Caco-2 (cell line): Measurements from ENCODE around the gene LHX6. TPM values are rescaled to one million over a fixed set of nuclear protein-coding genes. Genes with fewer than 3 reads are reported as not detected.

ENCODE experiments used
- BruUV-seq: library from RNA; stranded (reverse); fragments of 400-500 nt; replicated peaks from 2 replicates; lab custom pipeline; 2021; lab: Mats Ljungman, UMichigan
- CTCF ChIA-PET: fragments of 300-600 bp; sonication (Branson Sonifier 250); formaldehyde crosslinking; loops from one replicate; lab custom pipeline; 2022; ENCODE audit warnings: antibody characterized with exemption; lab: Charles Lee
- POLR2A ChIA-PET: fragments of 300-600 bp; sonication (Branson Sonifier 250); formaldehyde crosslinking; loops from one replicate; lab custom pipeline; 2022; ENCODE audit warnings: antibody characterized with exemption; lab: Charles Lee
- DNase-seq, 2 experiments: peaks; one replicate each; pipeline versions ENCODE4 v3.0.0 to v3.0.0-alpha.2; 2020 to 2022
- H3K27me3 ChIP-seq: replicated peaks from 2 replicates; pipeline ENCODE4 v1.6.0; 2011; ENCODE audit warnings: low read length; ENCODE audit not compliant: control insufficient read depth, insufficient read depth
- H3K36me3 ChIP-seq: 2 replicates; pipeline ENCODE4 v1.5.1; 2011; ENCODE audit warnings: low read length; ENCODE audit not compliant: control insufficient read depth, insufficient read depth
- H3K4me1 ChIP-seq: fragments of 250-450 bp; sonication (Bioruptor Pico); 2 replicates; pipeline ENCODE4 v1.5.1; 2020; ENCODE audit warnings: mild to moderate bottlenecking
- H3K4me3 ChIP-seq: 2 replicates; pipeline ENCODE4 v1.5.1; 2011; ENCODE audit warnings: low read depth, mild to moderate bottlenecking, control low read depth, low read length
- H3K9me3 ChIP-seq: fragments of 250-450 bp; sonication (Bioruptor Pico); 2 replicates; pipeline ENCODE4 v1.5.1; 2020; ENCODE audit warnings: mild to moderate bottlenecking, moderate library complexity
- H3K27ac Mint-ChIP-seq: one replicate; pipeline ENCODE4 v1.8.0; 2022; ENCODE audit warnings: mixed read lengths; ENCODE audit not compliant: unreplicated experiment
- H3K27me3 Mint-ChIP-seq: one replicate; pipeline ENCODE4 v1.8.0; 2022; ENCODE audit warnings: mixed read lengths; ENCODE audit not compliant: insufficient read depth, unreplicated experiment
- H3K36me3 Mint-ChIP-seq: one replicate; pipeline ENCODE4 v1.8.0; 2022; ENCODE audit warnings: mild to moderate bottlenecking, mixed read lengths; ENCODE audit not compliant: insufficient read depth, unreplicated experiment
- H3K4me1 Mint-ChIP-seq: one replicate; pipeline ENCODE4 v1.8.0; 2022; ENCODE audit warnings: low read depth, mixed read lengths; ENCODE audit not compliant: unreplicated experiment
- H3K4me3 Mint-ChIP-seq: one replicate; pipeline ENCODE4 v1.8.0; 2022; ENCODE audit warnings: mild to moderate bottlenecking, moderate library complexity, mixed read lengths; ENCODE audit not compliant: unreplicated experiment
- H3K9me3 Mint-ChIP-seq: one replicate; pipeline ENCODE4 v1.8.0; 2022; ENCODE audit warnings: mixed read lengths; ENCODE audit not compliant: unreplicated experiment
- intact Hi-C: fragments of 100-400 bp; cut with micrococcal nuclease; formaldehyde crosslinking; loops from one replicate; pipeline ENCODE4 v1.10.0; 2022; ENCODE audit not compliant: unreplicated experiment
- total RNA-seq: library from RNA; stranded (reverse); gene quantifications from 2 replicates; pipeline ENCODE4 v1.2.3, GENCODE V29; 2022
- TF ChIP-seq, protein P1 (sequence below), 2 experiments: fragments of 200-600 bp in 1 of 2; IDR thresholded peaks; 1 replicate in 1 of 2; 2 replicates in 1 of 2; pipeline versions ENCODE4 v1.5.1 to v1.8.0; 2011 to 2022; ENCODE audit warnings: antibody characterized with exemption in 1 of 2, control low read depth in 1 of 2, inconsistent platforms in 1 of 2, low read depth in 1 of 2, low read length in 1 of 2, mild to moderate bottlenecking in 1 of 2, moderate library complexity in 1 of 2; ENCODE audit not compliant: insufficient read depth in 1 of 2, severe bottlenecking in 1 of 2, unreplicated experiment in 1 of 2

Gene LHX6
- total RNA-seq, 1 experiment from 2014 or later = 6.1 TPM

GRCh38 chr9:122222791-122223190 is 6.0 kb downstream of the LHX6 start:
- Histone ChIP-seq H3K9me3 (no peaks in the 10 kb centered on the region), H3K4me1 (no peaks in the 10 kb centered on the region), H3K36me3 (no peaks in the 10 kb centered on the region), H3K27me3 (no peaks in the 10 kb centered on the region), H3K4me3 (no peak overlapping the region)
- Mint-ChIP-seq H3K27ac (no peak overlapping the region), H3K9me3 (no peaks in the 10 kb centered on the region), H3K4me3 (no peak overlapping the region), H3K4me1 (no peaks in the 10 kb centered on the region), H3K36me3 (no peaks in the 10 kb centered on the region), H3K27me3 (peaks cover 5% of the 10 kb centered on the region)
- ChIA-PET CTCF (interaction anchor here (0.5 to 1.1 kb wide), 2 partner anchors 70 to 128 kb away, joined by 3 read pairs; no protein-coding TSS in a partner anchor), POLR2A (no interaction called here)
- TF ChIP-seq, protein P1, sequence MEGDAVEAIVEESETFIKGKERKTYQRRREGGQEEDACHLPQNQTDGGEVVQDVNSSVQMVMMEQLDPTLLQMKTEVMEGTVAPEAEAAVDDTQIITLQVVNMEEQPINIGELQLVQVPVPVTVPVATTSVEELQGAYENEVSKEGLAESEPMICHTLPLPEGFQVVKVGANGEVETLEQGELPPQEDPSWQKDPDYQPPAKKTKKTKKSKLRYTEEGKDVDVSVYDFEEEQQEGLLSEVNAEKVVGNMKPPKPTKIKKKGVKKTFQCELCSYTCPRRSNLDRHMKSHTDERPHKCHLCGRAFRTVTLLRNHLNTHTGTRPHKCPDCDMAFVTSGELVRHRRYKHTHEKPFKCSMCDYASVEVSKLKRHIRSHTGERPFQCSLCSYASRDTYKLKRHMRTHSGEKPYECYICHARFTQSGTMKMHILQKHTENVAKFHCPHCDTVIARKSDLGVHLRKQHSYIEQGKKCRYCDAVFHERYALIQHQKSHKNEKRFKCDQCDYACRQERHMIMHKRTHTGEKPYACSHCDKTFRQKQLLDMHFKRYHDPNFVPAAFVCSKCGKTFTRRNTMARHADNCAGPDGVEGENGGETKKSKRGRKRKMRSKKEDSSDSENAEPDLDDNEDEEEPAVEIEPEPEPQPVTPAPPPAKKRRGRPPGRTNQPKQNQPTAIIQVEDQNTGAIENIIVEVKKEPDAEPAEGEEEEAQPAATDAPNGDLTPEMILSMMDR (IDR thresholded peaks at IDR 0.05; ENCODE audit: insufficient read depth in 1 of 2, low read depth in 1 of 2, low read length in 1 of 2, severe bottlenecking in 1 of 2, unreplicated experiment in 1 of 2) = no peak
- no TSS peak for BruUV-seq
- intact Hi-C loops = no loop called here
- DNase-seq = no peak

DNA sequence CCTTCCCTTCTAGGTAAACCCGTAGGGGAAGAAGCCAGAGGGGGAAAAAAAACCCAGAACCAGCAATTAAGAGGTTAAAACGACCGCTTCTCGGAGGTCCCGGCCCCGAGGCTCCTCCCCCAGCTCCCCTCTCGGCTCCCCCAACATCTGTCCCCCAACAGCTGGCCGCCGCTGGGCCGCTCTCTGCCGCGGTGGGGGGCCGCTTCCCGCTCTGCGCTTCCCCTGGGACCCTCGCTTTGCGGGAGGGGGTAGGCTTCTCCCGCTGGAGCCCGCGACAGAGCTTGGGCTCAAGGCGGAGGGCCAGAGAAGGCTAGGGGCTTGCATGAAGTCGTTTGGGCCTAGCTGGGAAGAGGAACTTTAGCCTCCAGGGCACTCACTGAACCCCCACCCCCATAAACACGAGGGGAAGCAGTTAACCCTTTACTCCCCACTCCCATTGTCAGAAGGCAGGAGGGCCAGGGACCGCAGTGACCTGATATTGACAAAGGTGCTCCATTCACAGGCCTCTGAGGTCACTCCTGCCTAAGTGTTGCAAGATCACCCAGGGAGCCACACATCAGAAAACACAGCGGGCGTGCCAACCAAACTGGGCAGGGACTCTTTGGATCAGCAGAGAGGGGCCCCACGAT is 7.5 kb downstream of the LHX6 start:
- intact Hi-C loops = no loop called here
- ChIA-PET POLR2A (no interaction called here), CTCF (no interaction called here)
- TF ChIP-seq, protein P1 (IDR thresholded peaks at IDR 0.05; ENCODE audit: insufficient read depth in 1 of 2, low read depth in 1 of 2, low read length in 1 of 2, severe bottlenecking in 1 of 2, unreplicated experiment in 1 of 2) = no peak
- no peaks in the 10 kb centered on the region for H3K9me3 ChIP-seq
- no peaks in the 10 kb centered on the region for H3K4me1 ChIP-seq
- H3K27me3 ChIP-seq = no peaks in the 10 kb centered on the region
- DNase-seq = no peak
- H3K4me3 ChIP-seq = no peak overlapping the region
- Mint-ChIP-seq H3K27me3 (peaks cover under 1% of the 10 kb centered on the region), H3K4me3 (no peak overlapping the region), H3K9me3 (no peaks in the 10 kb centered on the region), H3K4me1 (no peaks in the 10 kb centered on the region), H3K36me3 (no peaks in the 10 kb centered on the region), H3K27ac (no peak overlapping the region)
- H3K36me3 ChIP-seq = no peaks in the 10 kb centered on the region
- no TSS peak for BruUV-seq

DNA sequence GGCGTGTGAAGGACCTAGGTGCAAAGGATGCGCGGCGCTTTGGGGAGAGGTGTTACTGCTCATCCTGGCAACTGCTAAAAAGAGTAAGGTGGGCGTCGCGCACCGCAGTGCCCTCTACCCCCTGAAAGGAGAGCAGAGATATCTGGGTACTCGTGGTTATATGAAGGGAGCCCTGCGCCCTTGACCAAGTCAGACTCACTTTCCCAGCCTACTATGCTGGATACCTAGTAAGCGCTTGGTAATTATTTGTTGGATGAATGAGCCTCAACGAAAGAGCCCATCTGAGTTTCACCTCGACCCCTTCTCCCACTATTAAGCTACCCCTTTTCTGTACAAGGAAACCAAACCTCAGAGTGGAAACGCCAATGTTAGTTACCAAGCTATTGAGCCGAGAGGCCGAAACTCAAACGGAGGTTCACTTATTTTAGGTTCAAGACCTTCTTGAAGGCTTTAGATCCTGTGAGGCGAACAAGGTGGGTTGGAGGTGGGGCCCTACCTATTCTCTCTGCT is 8.0 kb downstream of the LHX6 start:
- Mint-ChIP-seq H3K4me1 (no peaks in the 10 kb centered on the region), H3K27me3 (no peaks in the 10 kb centered on the region), H3K9me3 (no peaks in the 10 kb centered on the region), H3K4me3 (no peak overlapping the region), H3K27ac (no peak overlapping the region), H3K36me3 (no peaks in the 10 kb centered on the region)
- intact Hi-C loops = no loop called here
- TF ChIP-seq, protein P1 (IDR thresholded peaks at IDR 0.05; ENCODE audit: insufficient read depth in 1 of 2, low read depth in 1 of 2, low read length in 1 of 2, severe bottlenecking in 1 of 2, unreplicated experiment in 1 of 2) = no peak
- H3K27me3 ChIP-seq = no peaks in the 10 kb centered on the region
- no TSS peak for BruUV-seq
- no peaks in the 10 kb centered on the region for H3K36me3 ChIP-seq
- no peak overlapping the region for H3K4me3 ChIP-seq
- ChIA-PET POLR2A (no interaction called here), CTCF (no interaction called here)
- H3K9me3 ChIP-seq = no peaks in the 10 kb centered on the region
- no peak for DNase-seq
- H3K4me1 ChIP-seq = no peaks in the 10 kb centered on the region
